B cell (primary cell): ENCODE data around the gene GINS3. TPM values are rescaled to one million over a fixed set of nuclear protein-coding genes. Genes with fewer than 3 reads are reported as not detected.

ENCODE experiments used
- ATAC-seq: fragments of 200-7000 bp; cut with Tn5 transposase; one replicate; pipeline ENCODE4 v1.10.0; 2021; ENCODE audit warnings: low read depth, mild to moderate bottlenecking, moderate number of reproducible peaks, moderate library complexity
- CTCF ChIA-PET: fragments of 350-600 bp; sonication (Branson Sonifier 250); formaldehyde crosslinking; loops from one replicate; lab custom pipeline; 2021; ENCODE audit warnings: antibody characterized with exemption, inconsistent platforms; lab: Charles Lee
- POLR2A ChIA-PET: fragments of 350-600 bp; sonication (Branson Sonifier 250); formaldehyde crosslinking; loops from one replicate; lab custom pipeline; 2021; ENCODE audit warnings: antibody characterized with exemption; lab: Charles Lee
- DNase-seq: peaks from one replicate; pipeline ENCODE4 v3.0.0; 2013
- H2AFZ ChIP-seq: 2 replicates; pipeline ENCODE4 v1.6.1; 2012; ENCODE audit warnings: mild to moderate bottlenecking, low read depth, low read length; ENCODE audit not compliant: insufficient read depth, poor library complexity, severe bottlenecking
- H3K27ac ChIP-seq, 2 donors: 1 replicate in 1 of 2; 2 replicates in 1 of 2; pipeline ENCODE4 v1.5.1; 2012 to 2013; ENCODE audit warnings: low read length in 2 of 2, mild to moderate bottlenecking in 2 of 2, moderate library complexity in 1 of 2
- H3K27me3 ChIP-seq, 4 experiments: fragments of 200-600 bp in 1 of 4; sonication (generic) in 1 of 4; replicated peaks in 1 of 4; 1 replicate in 2 of 4; 2 replicates in 2 of 4; pipeline versions ENCODE4 v1.6.1 to v1.7.0; 2013 to 2016; ENCODE audit warnings: low read length in 3 of 4, mild to moderate bottlenecking in 2 of 4, mixed read lengths in 1 of 4, moderate library complexity in 1 of 4; ENCODE audit not compliant: insufficient read depth in 4 of 4, control insufficient read depth in 3 of 4; ENCODE audit errors: control extremely low read depth in 1 of 4
- H3K36me3 ChIP-seq, 2 experiments: replicated peaks in 1 of 2; 1 replicate in 1 of 2; 2 replicates in 1 of 2; pipeline versions ENCODE4 v1.6.1 to v1.7.1; 2013; ENCODE audit warnings: low read length in 1 of 2; ENCODE audit not compliant: insufficient read depth in 2 of 2, control insufficient read depth in 1 of 2; ENCODE audit errors: control extremely low read depth in 1 of 2, extremely low read depth in 1 of 2
- H3K4me1 ChIP-seq, 2 donors: fragments of 200-600 bp in 1 of 2; sonication (generic) in 1 of 2; 1 replicate in 1 of 2; 2 replicates in 1 of 2; pipeline versions ENCODE4 v1.5.1 to v1.6.1; 2013 to 2017; ENCODE audit warnings: low read length in 2 of 2; ENCODE audit not compliant: control insufficient read depth in 2 of 2, insufficient read depth in 2 of 2
- H3K4me2 ChIP-seq: replicated peaks from 2 replicates; pipeline ENCODE3; 2012; ENCODE audit warnings: mild to moderate bottlenecking, low read depth, low read length; ENCODE audit not compliant: poor library complexity, severe bottlenecking
- H3K4me3 ChIP-seq, 5 experiments: fragments of 200-600 bp in 1 of 5; sonication (generic) in 1 of 5; 1 replicate in 3 of 5; 2 replicates in 2 of 5; pipeline versions ENCODE4 v1.5.1 to v1.7.0; 2011 to 2016; ENCODE audit warnings: low read length in 4 of 5, mild to moderate bottlenecking in 4 of 5, low read depth in 2 of 5, control low read depth in 1 of 5, moderate library complexity in 1 of 5; ENCODE audit not compliant: insufficient read depth in 1 of 5; ENCODE audit errors: control extremely low read depth in 1 of 5, extremely low read depth in 1 of 5
- H3K79me2 ChIP-seq: fragments of 200-600 bp; sonication (generic); one replicate; pipeline ENCODE4 v1.6.0; 2016; ENCODE audit warnings: low read length; ENCODE audit not compliant: control insufficient read depth, insufficient read depth
- H3K9ac ChIP-seq: fragments of 200-600 bp; sonication (generic); 2 replicates; pipeline ENCODE4 v1.6.1; 2017; ENCODE audit warnings: mild to moderate bottlenecking, low read length, moderate library complexity
- H3K9me3 ChIP-seq, 3 donors: one replicate each; pipeline versions ENCODE4 v1.6.1 to v1.7.1; 2013; ENCODE audit warnings: low read length in 2 of 3; ENCODE audit not compliant: control insufficient read depth in 2 of 3, insufficient read depth in 1 of 3; ENCODE audit errors: control extremely low read depth in 1 of 3
- H4K20me1 ChIP-seq: 2 replicates; pipeline ENCODE4 v1.6.0; 2012; ENCODE audit warnings: mild to moderate bottlenecking, low read length; ENCODE audit not compliant: insufficient read depth, control insufficient read depth, poor library complexity, severe bottlenecking
- H3K27ac Mint-ChIP-seq: one replicate; pipeline ENCODE4 v1.8.0; 2021; ENCODE audit warnings: mixed read lengths
- H3K27me3 Mint-ChIP-seq: one replicate; pipeline ENCODE4 v1.8.0; 2021; ENCODE audit warnings: mixed read lengths
- H3K4me1 Mint-ChIP-seq: one replicate; pipeline ENCODE4 v1.8.0; 2021; ENCODE audit warnings: mixed read lengths
- H3K4me3 Mint-ChIP-seq: one replicate; pipeline ENCODE4 v1.8.0; 2021; ENCODE audit warnings: mixed read lengths
- H3K9me3 Mint-ChIP-seq: one replicate; pipeline ENCODE4 v1.8.0; 2022; ENCODE audit warnings: mixed read lengths; ENCODE audit not compliant: insufficient read depth
- CTCF ChIP-seq: fragments of 200-600 bp; IDR thresholded peaks from one replicate; pipeline ENCODE4 v1.8.0; 2022; ENCODE audit warnings: antibody characterized with exemption, mild to moderate bottlenecking
- EZH2 ChIP-seq: IDR thresholded peaks from 2 replicates; pipeline ENCODE4 v1.6.1; 2012; ENCODE audit warnings: borderline replicate concordance, low read depth, mild to moderate bottlenecking, moderate library complexity, low read length; ENCODE audit not compliant: insufficient read depth, poor library complexity, severe bottlenecking
- WGBS: methylation state at CpG from one replicate; pipeline ENCODE4 v1.1.5; 2013; ENCODE audit warnings: missing lambda C conversion rate; ENCODE audit not compliant: insufficient coverage; 5-methylcytosine and 5-hydroxymethylcytosine counted together
- intact Hi-C: fragments of 100-400 bp; cut with micrococcal nuclease; formaldehyde crosslinking; loops from one replicate; pipeline ENCODE4 v1.10.0; 2022
- polyA plus RNA-seq: library from polyadenylated mRNA; depleted of rRNA; stranded (reverse); fragments of >200 nt; gene quantifications from 2 replicates; pipeline ENCODE4 v1.2.3, GENCODE V29; 2012
- total RNA-seq, 2 donors: library from RNA; stranded (reverse); fragments of 120-200 nt in 1 of 2; gene quantifications; 1 replicate in 1 of 2; 2 replicates in 1 of 2; pipeline versions ENCODE4 v1.2.3 to v1.2.4, GENCODE V29; 2013 to 2022

Gene GINS3
- total and polyA plus RNA-seq, 2 donors (not counting 1 experiment from before 2014, with no cell fraction given), result 1.1 to 2.3 TPM

DNA sequence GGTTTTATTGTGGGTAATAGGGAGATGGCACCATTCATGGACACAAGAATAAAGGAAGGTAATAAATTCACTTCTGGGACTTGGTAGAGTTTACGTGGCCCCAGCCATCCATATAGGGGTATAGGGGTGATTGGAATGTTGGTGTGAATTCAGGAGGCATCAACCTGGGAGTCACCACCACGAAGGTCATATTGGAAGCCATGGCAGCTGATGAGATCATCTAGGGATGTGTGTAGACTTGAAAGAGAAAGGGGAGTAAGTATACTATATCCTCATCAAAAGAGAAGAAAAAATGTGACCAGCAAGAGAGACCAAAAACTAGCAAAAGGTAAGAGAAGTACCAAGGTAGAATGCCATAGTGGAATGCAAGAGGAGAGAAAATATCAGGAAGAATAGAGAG lies 26.6 kb upstream of the GINS3 start:
- Histone ChIP-seq H3K9ac (no peak overlapping the region), H3K4me1 (no peaks in the 10 kb centered on the region), H3K79me2 (no peaks in the 10 kb centered on the region), H3K27ac (no peak overlapping the region), H4K20me1 (no peaks in the 10 kb centered on the region), H2AFZ (no peak overlapping the region), H3K36me3 (no peaks in the 10 kb centered on the region), H3K4me3 (no peak overlapping the region), H3K4me2 (no peak overlapping the region), H3K9me3 (peaks cover 0 to 10% (median 7%) of the 10 kb centered on the region in 3 donors), H3K27me3 (peaks cover 0 to 22% (median 3%) of the 10 kb centered on the region in 4 experiments)
- DNase-seq (no peak), ATAC-seq (no peak)
- H3K27me3 Mint-ChIP-seq, result peaks cover 37% of the 10 kb centered on the region
- WGBS, result 100% methylated on average over 1 of the region's 2 CpGs
- no peaks in the 10 kb centered on the region for H3K4me1 Mint-ChIP-seq
- ChIA-PET CTCF (interaction anchor here (0.8 kb wide), 2 partner anchors 29 to 121 kb away, joined by 3 read pairs; no protein-coding TSS in a partner anchor), POLR2A (no interaction called here)
- TF ChIP-seq EZH2 (no peak), CTCF (no peak)
- no peak overlapping the region for H3K4me3 Mint-ChIP-seq
- intact Hi-C loops, result no loop called here
- H3K9me3 Mint-ChIP-seq, result peaks cover 2% of the 10 kb centered on the region
- no peak overlapping the region for H3K27ac Mint-ChIP-seq

DNA sequence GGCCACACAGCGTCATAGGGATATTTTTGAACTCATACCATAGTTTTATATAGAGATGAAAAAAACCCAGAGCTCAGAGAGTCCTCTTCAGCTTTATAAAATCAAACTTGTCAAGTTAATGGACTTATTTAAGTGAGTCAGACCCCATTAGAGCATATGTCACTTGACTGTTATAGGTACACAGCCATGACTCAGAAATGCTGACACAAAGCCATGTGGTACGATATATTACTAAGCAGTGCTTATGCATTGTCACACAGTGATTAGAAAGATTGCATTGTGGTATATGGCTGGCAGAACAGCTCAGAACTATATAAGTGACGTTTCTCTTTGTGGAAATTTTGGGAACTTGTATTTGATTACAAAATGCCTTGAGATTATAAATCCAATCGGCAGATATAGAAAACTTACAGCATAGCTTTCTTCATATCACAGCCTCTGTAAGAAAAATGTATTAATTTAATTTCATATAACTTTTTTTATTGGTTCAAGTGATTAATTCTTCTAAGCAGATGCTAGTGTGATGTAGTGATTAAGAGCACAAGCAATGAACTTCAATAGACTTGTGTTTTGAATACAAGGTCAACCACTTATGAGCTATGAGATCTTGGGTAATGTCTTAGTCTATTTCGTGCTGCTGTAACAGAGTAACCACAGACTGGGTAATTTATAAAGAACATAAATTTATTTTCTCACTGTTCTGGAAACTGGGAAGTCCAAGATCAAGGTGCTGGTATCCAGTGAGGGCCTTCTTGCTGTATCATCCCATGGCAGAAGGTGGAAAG lies 25.8 kb upstream of the GINS3 start:
- intact Hi-C loops, result no loop called here
- H3K9ac ChIP-seq, result no peak overlapping the region
- H3K4me2 ChIP-seq, result no peak overlapping the region
- Mint-ChIP-seq H3K4me3 (no peak overlapping the region), H3K27ac (no peak overlapping the region), H3K9me3 (peaks cover under 1% of the 10 kb centered on the region), H3K27me3 (peaks cover 41% of the 10 kb centered on the region), H3K4me1 (no peaks in the 10 kb centered on the region)
- no peak for ATAC-seq
- no peaks in the 10 kb centered on the region for H3K36me3 ChIP-seq
- H2AFZ ChIP-seq, result no peak overlapping the region
- H3K9me3 ChIP-seq, result peaks cover 0 to 5% (median 1%) of the 10 kb centered on the region in 3 donors
- CTCF ChIA-PET, result interaction anchor here (0.6 to 0.8 kb wide), 2 partner anchors 30 to 161 kb away, joined by 3 to 4 read pairs; no protein-coding TSS in a partner anchor
- H3K4me3 ChIP-seq, result no peak overlapping the region
- H3K27me3 ChIP-seq, result peaks cover 0 to 18% (median 3%) of the 10 kb centered on the region in 4 experiments
- POLR2A ChIA-PET, result no interaction called here
- H4K20me1 ChIP-seq, result no peaks in the 10 kb centered on the region
- 100% methylated on average over 1 of the region's 5 CpGs for WGBS
- DNase-seq, result no peak
- no peak overlapping the region for H3K27ac ChIP-seq
- H3K79me2 ChIP-seq, result no peaks in the 10 kb centered on the region
- H3K4me1 ChIP-seq, result no peaks in the 10 kb centered on the region
- TF ChIP-seq EZH2 (no peak), CTCF (no peak)
